Activated CD8-positive, alpha-beta memory T cell treated with anti-CD3 and anti-CD28 coated beads, Interleukin-2, amount 10 ng/mL, durations not matched to agents 7 days and 5 days (primary cell): ENCODE results near the gene FOLH1. TPM values are rescaled to one million over a fixed set of nuclear protein-coding genes. Genes with fewer than 3 reads are reported as not detected.
"Not testable (repeated sequence)": the region's sequence is repeated elsewhere in the genome, so short reads cannot be mapped to it uniquely, and the experiment has no call there.

Experiments
- ATAC-seq: fragments of 150-1000 bp; cut with Tn5 transposase; one replicate; pipeline ENCODE4 v1.10.0; 2021; ENCODE audit warnings: moderate library complexity
- CTCF ChIA-PET: fragments of 350-600 bp; sonication (Branson Sonifier 250); formaldehyde crosslinking; loops from one replicate; lab custom pipeline; 2021; ENCODE audit warnings: antibody characterized with exemption; lab: Charles Lee
- DNase-seq: peaks from one replicate; pipeline ENCODE4 v3.0.0-alpha.2; 2020
- H3K27ac Mint-ChIP-seq: one replicate; pipeline ENCODE4 v1.8.0; 2021; ENCODE audit warnings: mild to moderate bottlenecking, mixed read lengths
- H3K27me3 Mint-ChIP-seq: one replicate; pipeline ENCODE4 v1.8.0; 2021; ENCODE audit warnings: mixed read lengths
- H3K36me3 Mint-ChIP-seq: one replicate; pipeline ENCODE4 v1.8.0; 2021; ENCODE audit warnings: mild to moderate bottlenecking, mixed read lengths
- H3K4me1 Mint-ChIP-seq: one replicate; pipeline ENCODE4 v1.8.0; 2021; ENCODE audit warnings: mixed read lengths
- H3K4me3 Mint-ChIP-seq: one replicate; pipeline ENCODE4 v1.8.0; 2021; ENCODE audit warnings: mild to moderate bottlenecking, moderate library complexity, mixed read lengths
- H3K9me3 Mint-ChIP-seq: one replicate; pipeline ENCODE4 v1.8.0; 2022; ENCODE audit warnings: low read depth, mixed read lengths
- total RNA-seq, 2 experiments: library from RNA; stranded (reverse); gene quantifications; one replicate each; pipeline ENCODE4 v1.2.3, GENCODE V29; 2021

Gene FOLH1
- not detected for total RNA-seq

DNA sequence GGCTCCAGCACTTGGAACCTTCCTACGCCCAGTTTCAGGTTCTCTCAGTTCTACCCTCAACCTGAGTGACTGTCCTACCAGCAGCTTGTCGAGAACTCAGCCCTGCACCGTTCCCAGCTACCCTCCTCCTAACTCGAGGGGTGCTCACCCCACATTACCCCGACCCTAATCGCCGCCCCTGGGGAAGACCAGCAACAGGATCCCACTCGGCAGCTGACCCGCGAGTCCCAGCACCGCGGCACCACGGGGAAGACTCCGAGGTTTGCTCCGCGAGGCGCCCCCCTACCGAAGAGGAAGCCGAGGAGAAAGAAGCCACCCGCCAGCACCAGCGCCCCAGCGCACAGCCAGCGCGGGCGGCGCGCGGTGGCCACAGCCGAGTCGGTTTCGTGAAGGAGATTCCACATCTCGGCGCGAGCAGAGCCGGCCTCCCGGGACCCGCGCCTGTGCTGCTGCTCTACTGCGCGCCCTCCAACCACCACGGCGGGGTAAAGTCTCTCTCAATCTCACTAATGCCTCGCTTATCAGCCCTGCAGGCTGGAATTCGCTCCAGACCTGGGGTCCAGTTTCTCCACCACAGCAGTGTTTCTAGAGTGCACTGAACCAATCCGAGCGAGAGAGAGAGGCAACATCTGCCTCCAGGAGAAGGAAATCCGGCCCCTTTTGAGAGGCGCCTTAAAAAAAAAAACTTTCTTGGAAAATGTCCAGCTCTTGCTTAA is at the start of gene FOLH1:
Gene FOLH1 (minus strand): TSS at position 597 of the 716 bp plus-strand sequence. CDS start 193 bp downstream, at position 404.
- ATAC-seq (no peak), DNase-seq (no peak)
- Mint-ChIP-seq H3K27me3 (peaks cover 2% of the 10 kb centered on the region), H3K9me3 (peaks cover 5% of the 10 kb centered on the region), H3K4me3 (no peak within 1 kb of the TSS), H3K27ac (no peak within 1 kb of the TSS), H3K36me3 (no peaks in the 10 kb centered on the region), H3K4me1 (no peaks in the 10 kb centered on the region)
- CTCF ChIA-PET, result no interaction called here

- ATAC-seq, H3K27ac Mint-ChIP-seq, CTCF ChIA-PET, H3K9me3 Mint-ChIP-seq, H3K36me3 Mint-ChIP-seq, H3K4me3 Mint-ChIP-seq, DNase-seq, H3K4me1 Mint-ChIP-seq, H3K27me3 Mint-ChIP-seq: not testable (repeated sequence)
Measured at GRCh38 chr11:49255148-49255547, 46.7 kb upstream of the FOLH1 start.

GRCh38 chr11:49251212-49251611 is 42.8 kb upstream of the FOLH1 start:
- CTCF ChIA-PET, H3K4me3 Mint-ChIP-seq, H3K27ac Mint-ChIP-seq, H3K27me3 Mint-ChIP-seq, DNase-seq, ATAC-seq, H3K4me1 Mint-ChIP-seq, H3K36me3 Mint-ChIP-seq, H3K9me3 Mint-ChIP-seq: not testable (repeated sequence)

- not testable (repeated sequence) for H3K27me3 Mint-ChIP-seq
Measured at GRCh38 chr11:49250398-49251115, 42.2 kb upstream of the FOLH1 start.

GRCh38 chr11:49249363-49249762 is 41.0 kb upstream of the FOLH1 start:
- CTCF ChIA-PET, result not testable (repeated sequence)

More at GRCh38 chr11:49250398-49251115, 42.2 kb upstream of the FOLH1 start:
- CTCF ChIA-PET, H3K27ac Mint-ChIP-seq, DNase-seq, H3K36me3 Mint-ChIP-seq, ATAC-seq, H3K9me3 Mint-ChIP-seq, H3K4me3 Mint-ChIP-seq, H3K4me1 Mint-ChIP-seq: not testable (repeated sequence)

GRCh38 chr11:49233685-49234084 is 25.3 kb upstream of the FOLH1 start:
- ATAC-seq, H3K27me3 Mint-ChIP-seq, H3K4me1 Mint-ChIP-seq, H3K27ac Mint-ChIP-seq, H3K4me3 Mint-ChIP-seq, DNase-seq, H3K36me3 Mint-ChIP-seq, H3K9me3 Mint-ChIP-seq, CTCF ChIA-PET: not testable (repeated sequence)

More at GRCh38 chr11:49249363-49249762, 41.0 kb upstream of the FOLH1 start:
- not testable (repeated sequence) for H3K4me3 Mint-ChIP-seq, H3K9me3 Mint-ChIP-seq, H3K27me3 Mint-ChIP-seq, ATAC-seq, H3K36me3 Mint-ChIP-seq, H3K27ac Mint-ChIP-seq, DNase-seq, H3K4me1 Mint-ChIP-seq

- CTCF ChIA-PET, H3K27me3 Mint-ChIP-seq, H3K36me3 Mint-ChIP-seq, H3K27ac Mint-ChIP-seq, ATAC-seq, H3K4me3 Mint-ChIP-seq, DNase-seq, H3K9me3 Mint-ChIP-seq, H3K4me1 Mint-ChIP-seq: not testable (repeated sequence)
Measured at GRCh38 chr11:49233019-49233418, 24.6 kb upstream of the FOLH1 start.

DNA sequence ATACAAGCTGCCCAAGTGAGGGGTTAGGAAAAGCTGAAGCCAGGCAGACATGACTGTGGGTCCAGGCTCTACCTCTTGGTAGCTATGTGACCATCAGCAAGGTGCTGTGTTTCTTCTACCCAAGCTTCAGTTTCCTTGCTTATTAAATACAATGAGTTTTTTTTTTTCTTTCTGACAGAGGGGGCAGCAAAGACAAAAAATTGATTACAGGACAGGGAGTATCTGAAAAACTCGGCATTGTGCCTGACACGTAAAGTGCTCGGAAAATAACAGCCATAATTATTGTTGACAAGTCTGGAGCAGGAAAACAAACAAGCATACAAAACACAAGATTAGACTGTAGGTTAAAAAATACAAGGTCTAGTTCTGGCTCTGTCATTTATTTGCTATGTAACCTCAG is 23.3 kb upstream of the FOLH1 start:
- H3K27me3 Mint-ChIP-seq, H3K27ac Mint-ChIP-seq, ATAC-seq, DNase-seq, H3K9me3 Mint-ChIP-seq, H3K4me1 Mint-ChIP-seq, H3K36me3 Mint-ChIP-seq, CTCF ChIA-PET, H3K4me3 Mint-ChIP-seq: not testable (repeated sequence)

DNA sequence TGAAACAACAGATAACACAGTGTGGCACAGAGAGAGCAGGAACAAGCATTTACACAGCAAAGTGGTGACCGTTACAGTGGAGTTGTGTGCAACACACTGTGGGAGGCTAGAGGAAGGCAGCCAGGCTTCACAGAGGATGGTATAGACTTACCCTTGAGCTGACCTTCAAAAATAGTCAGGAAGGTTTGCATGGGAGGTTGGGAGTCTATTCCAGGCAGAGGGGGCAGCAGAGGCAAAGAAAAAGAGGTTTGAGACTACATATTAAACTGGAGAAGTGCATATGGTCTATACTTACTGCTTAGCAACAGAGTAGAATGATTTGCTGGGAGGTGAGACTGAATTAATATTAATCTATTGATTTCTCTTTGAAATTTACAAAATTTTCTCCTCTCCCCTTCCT is 22.1 kb upstream of the FOLH1 start:
- DNase-seq, H3K36me3 Mint-ChIP-seq, CTCF ChIA-PET, H3K4me3 Mint-ChIP-seq, H3K27ac Mint-ChIP-seq, H3K27me3 Mint-ChIP-seq, H3K9me3 Mint-ChIP-seq, H3K4me1 Mint-ChIP-seq, ATAC-seq: not testable (repeated sequence)

GRCh38 chr11:49230001-49230400 is 21.6 kb upstream of the FOLH1 start:
- DNase-seq, ATAC-seq, H3K9me3 Mint-ChIP-seq, CTCF ChIA-PET, H3K4me3 Mint-ChIP-seq, H3K4me1 Mint-ChIP-seq, H3K27me3 Mint-ChIP-seq, H3K27ac Mint-ChIP-seq, H3K36me3 Mint-ChIP-seq: not testable (repeated sequence)

DNA sequence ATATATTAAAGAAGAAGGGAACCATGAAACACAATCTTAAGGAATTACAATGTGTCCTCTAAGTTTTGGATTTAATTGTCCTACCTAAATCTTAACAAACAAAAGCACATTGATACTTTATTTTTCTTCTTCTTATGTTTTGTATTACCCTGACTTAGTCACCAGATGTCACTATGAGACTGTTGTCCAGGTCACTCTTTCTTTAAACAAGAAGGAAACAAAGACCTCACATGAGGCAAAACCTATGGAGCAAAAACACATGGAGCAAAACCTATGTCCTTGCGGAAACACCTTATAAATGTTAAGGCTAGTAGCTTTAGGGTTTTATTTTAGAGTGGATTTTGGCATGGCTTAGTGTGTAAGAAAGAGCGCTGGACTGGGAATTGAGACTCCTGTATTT is 20.7 kb upstream of the FOLH1 start:
- H3K4me3 Mint-ChIP-seq, H3K4me1 Mint-ChIP-seq, H3K9me3 Mint-ChIP-seq, DNase-seq, H3K27me3 Mint-ChIP-seq, H3K36me3 Mint-ChIP-seq, ATAC-seq, H3K27ac Mint-ChIP-seq, CTCF ChIA-PET: not testable (repeated sequence)

DNA sequence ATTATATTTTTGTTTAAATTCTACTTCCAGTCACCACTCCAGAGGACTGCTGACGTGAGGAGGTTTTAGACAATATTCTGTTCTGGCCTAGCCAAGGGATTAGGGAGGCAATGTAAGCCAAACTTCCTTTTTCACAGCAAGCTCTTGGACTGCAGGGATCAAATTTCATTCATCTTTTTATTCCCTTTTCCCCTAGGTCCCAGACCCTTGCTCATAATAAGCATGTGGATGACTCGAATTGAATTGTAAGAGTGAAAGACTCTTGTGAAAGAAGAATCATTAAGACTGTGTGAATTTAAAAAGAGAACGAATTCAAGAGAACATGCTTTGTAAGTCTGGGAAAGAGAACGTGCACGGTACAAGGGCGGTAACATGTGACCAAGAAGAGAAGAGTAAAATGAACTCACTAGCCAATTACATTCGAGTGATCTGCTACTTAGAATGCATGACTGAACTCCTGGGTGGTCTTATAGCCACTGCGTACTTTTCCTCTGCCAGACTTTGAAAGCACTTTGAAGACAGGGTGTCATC is 16.9 kb upstream of the FOLH1 start:
- H3K27me3 Mint-ChIP-seq, H3K27ac Mint-ChIP-seq, H3K4me3 Mint-ChIP-seq, H3K36me3 Mint-ChIP-seq, DNase-seq, H3K9me3 Mint-ChIP-seq, ATAC-seq, CTCF ChIA-PET, H3K4me1 Mint-ChIP-seq: not testable (repeated sequence)

DNA sequence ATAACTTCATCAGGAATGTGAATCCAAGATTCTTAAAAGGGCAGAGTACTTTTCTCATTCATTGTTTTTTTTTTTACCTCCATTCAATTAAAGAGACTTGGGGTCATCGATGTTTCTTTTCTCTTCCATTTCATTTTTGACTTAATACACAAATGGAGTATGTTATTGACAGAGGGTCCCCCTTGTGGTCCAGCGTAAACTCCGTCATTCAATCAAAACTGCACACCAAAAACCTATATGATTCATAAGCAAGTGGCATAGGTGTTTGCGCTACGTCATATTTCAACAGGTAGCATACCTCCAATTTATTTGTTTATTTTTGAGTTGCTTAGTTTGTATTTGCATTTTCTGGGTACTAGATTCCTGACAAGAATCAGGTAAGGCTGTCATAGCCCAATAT is 12.7 kb upstream of the FOLH1 start:
- H3K36me3 Mint-ChIP-seq, result no peaks in the 10 kb centered on the region
- H3K27ac Mint-ChIP-seq, result no peak overlapping the region
- peaks cover 2% of the 10 kb centered on the region for H3K9me3 Mint-ChIP-seq
- no peak for ATAC-seq
- H3K4me3 Mint-ChIP-seq, result no peak overlapping the region
- CTCF ChIA-PET, result no interaction called here
- DNase-seq, result no peak
- H3K27me3 Mint-ChIP-seq, result no peaks in the 10 kb centered on the region
- H3K4me1 Mint-ChIP-seq, result no peaks in the 10 kb centered on the region

DNA sequence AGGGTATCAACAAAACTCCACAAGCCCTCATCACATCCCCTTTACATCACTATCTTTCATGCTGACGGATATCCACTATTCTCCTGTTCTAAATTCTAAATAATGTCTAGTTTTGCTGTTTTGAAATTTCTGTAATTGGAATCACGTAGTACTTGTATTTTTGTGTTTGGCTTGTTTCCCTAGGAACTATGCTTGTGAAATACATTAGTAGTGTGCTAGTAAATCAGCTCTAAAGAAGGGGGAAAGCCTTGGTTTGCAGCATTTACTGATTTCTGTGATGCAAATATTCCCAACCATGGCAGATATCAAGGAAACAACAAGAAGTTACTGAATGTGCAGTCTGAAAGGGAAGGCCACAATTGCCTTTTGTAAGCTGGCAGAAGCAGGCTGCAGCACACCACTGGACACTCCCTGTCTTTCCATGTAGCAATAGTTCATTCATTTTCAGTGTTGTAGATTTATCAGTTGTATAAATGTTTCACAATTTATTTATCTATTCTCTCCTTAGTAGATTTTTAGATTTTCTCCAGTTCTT is 4.7 kb upstream of the FOLH1 start:
- H3K4me1 Mint-ChIP-seq, result no peaks in the 10 kb centered on the region
- ATAC-seq, result no peak
- no peak overlapping the region for H3K27ac Mint-ChIP-seq
- CTCF ChIA-PET, result no interaction called here
- no peaks in the 10 kb centered on the region for H3K27me3 Mint-ChIP-seq
- H3K36me3 Mint-ChIP-seq, result no peaks in the 10 kb centered on the region
- no peak overlapping the region for H3K4me3 Mint-ChIP-seq
- H3K9me3 Mint-ChIP-seq, result peaks cover 2% of the 10 kb centered on the region
- DNase-seq, result no peak
